Activated T-helper 1 cell treated with anti-CD3 and anti-CD28 coated beads, Interleukin-12 subunit alpha, Interleukin-12 subunit beta, Interleukin-2, Interleukin-4 antibody, amounts not matched to agents 30 ng/mL and 10 ng/mL and 1 ng/mL, durations not matched to agents 14 hours and 24 hours and 36 hours (primary cell): ENCODE results near the gene RET. TPM values are rescaled to one million over a fixed set of nuclear protein-coding genes. Genes with fewer than 3 reads are reported as not detected.
A peak's percentile ranks its signal among the peaks of the same experiment; 100 is the strongest.

Source experiments
- DNase-seq: peaks from one replicate; pipeline ENCODE4 v3.0.0; 2021; ENCODE audit warnings: low spot score
- H3K27ac Mint-ChIP-seq: one replicate; pipeline ENCODE4 v1.8.0; 2021; ENCODE audit warnings: mild to moderate bottlenecking, mixed read lengths
- H3K27me3 Mint-ChIP-seq: one replicate; pipeline ENCODE4 v1.8.0; 2022; ENCODE audit warnings: mild to moderate bottlenecking, moderate library complexity, mixed read lengths; ENCODE audit not compliant: insufficient read depth
- H3K36me3 Mint-ChIP-seq: one replicate; pipeline ENCODE4 v1.8.0; 2021; ENCODE audit warnings: low read depth, mixed read lengths
- H3K4me1 Mint-ChIP-seq: one replicate; pipeline ENCODE4 v1.8.0; 2021; ENCODE audit warnings: low read depth, mixed read lengths
- H3K4me3 Mint-ChIP-seq: one replicate; pipeline ENCODE4 v1.8.0; 2021; ENCODE audit warnings: mild to moderate bottlenecking, moderate library complexity, mixed read lengths
- H3K9me3 Mint-ChIP-seq: one replicate; pipeline ENCODE4 v1.8.0; 2021; ENCODE audit warnings: mixed read lengths
- intact Hi-C: fragments of 100-400 bp; cut with micrococcal nuclease; formaldehyde crosslinking; loops from one replicate; pipeline ENCODE4 v1.15.1; 2024
- total RNA-seq: library from RNA; stranded (reverse); gene quantifications from 2 replicates; pipeline ENCODE4 v1.2.3, GENCODE V29; 2022

Gene RET
- 0.27 and 0.31 TPM in 2 replicates for total RNA-seq

DNA sequence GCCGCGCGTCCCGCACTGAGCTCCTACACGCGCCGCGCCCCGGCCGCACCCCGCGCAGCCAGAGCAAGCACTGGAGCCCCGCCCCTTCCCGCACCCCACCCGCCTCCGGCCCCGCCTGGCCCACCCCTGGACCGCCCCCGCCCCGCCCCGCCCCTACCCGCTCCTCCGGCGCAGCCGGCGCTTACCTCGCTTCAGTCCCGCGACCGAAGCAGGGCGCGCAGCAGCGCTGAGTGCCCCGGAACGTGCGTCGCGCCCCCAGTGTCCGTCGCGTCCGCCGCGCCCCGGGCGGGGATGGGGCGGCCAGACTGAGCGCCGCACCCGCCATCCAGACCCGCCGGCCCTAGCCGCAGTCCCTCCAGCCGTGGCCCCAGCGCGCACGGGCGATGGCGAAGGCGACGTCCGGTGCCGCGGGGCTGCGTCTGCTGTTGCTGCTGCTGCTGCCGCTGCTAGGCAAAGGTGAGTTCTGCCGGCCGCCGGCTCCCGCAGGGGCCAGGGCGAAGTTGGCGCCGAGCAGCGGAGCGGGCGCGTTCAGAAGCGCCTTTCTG is at the start of gene RET:
TSS of gene RET (plus strand) at position 194 of the 545 bp plus-strand sequence. CDS start at position 384, 190 bp downstream.
- H3K4me1 Mint-ChIP-seq: peaks cover 6% of the 10 kb centered on the region
- intact Hi-C loops: loop anchor here (5.0 kb wide), 1 partner anchor 125 kb away; no protein-coding TSS in a partner anchor
- peak; percentile 42 for DNase-seq
- no peaks in the 10 kb centered on the region for H3K9me3 Mint-ChIP-seq
- no peaks in the 10 kb centered on the region for H3K36me3 Mint-ChIP-seq
- H3K27ac Mint-ChIP-seq: no peak within 1 kb of the TSS
- H3K27me3 Mint-ChIP-seq: peaks cover 29% of the 10 kb centered on the region
- peak within 1 kb of the TSS; percentile 74 for H3K4me3 Mint-ChIP-seq

DNA sequence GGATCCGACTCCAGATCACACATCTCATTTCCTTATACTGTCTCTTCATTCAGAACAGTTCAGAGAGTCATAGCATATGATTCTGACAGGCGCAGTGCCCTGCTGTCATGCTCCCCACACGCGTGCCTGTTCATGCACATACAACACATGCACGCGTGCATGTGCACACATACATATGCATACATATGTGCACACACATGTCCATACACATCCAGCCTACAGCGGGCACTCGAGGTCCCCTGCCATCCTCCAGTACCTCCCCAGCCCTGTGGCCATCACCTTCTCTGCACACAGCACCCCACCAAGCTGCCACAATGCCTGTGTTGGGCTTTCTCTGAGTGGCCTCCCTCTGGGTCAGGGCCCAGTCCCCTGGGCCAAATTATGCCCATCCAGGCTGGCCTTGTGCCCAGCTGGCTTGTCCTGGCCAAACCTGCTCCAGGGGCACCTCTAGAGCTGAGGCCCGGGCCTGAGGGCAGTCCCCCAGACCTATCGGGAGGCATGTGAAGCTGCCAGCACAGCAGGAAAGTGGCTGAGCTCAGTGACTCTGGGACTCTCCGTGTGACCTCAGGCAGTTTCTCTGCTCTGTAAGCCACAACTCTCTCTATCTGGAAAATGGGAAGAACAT is 49.4 kb upstream of the RET start:
- DNase-seq: no peak
- H3K27me3 Mint-ChIP-seq: no peaks in the 10 kb centered on the region
- no peak overlapping the region for H3K4me3 Mint-ChIP-seq
- intact Hi-C loops: no loop called here
- H3K9me3 Mint-ChIP-seq: peaks cover 7% of the 10 kb centered on the region
- H3K27ac Mint-ChIP-seq: no peak overlapping the region
- H3K4me1 Mint-ChIP-seq: no peaks in the 10 kb centered on the region
- H3K36me3 Mint-ChIP-seq: no peaks in the 10 kb centered on the region

GRCh38 chr10:43028143-43028542 is 48.7 kb upstream of the RET start:
- H3K27me3 Mint-ChIP-seq: no peaks in the 10 kb centered on the region
- no peak for DNase-seq
- no peaks in the 10 kb centered on the region for H3K4me1 Mint-ChIP-seq
- no peak overlapping the region for H3K27ac Mint-ChIP-seq
- peaks cover 14% of the 10 kb centered on the region for H3K9me3 Mint-ChIP-seq
- H3K36me3 Mint-ChIP-seq: peaks cover 2% of the 10 kb centered on the region
- intact Hi-C loops: no loop called here
- no peak overlapping the region for H3K4me3 Mint-ChIP-seq

GRCh38 chr10:43029043-43029442 is 47.8 kb upstream of the RET start:
- DNase-seq: no peak
- no peaks in the 10 kb centered on the region for H3K4me1 Mint-ChIP-seq
- peaks cover 2% of the 10 kb centered on the region for H3K36me3 Mint-ChIP-seq
- H3K4me3 Mint-ChIP-seq: no peak overlapping the region
- peaks cover 17% of the 10 kb centered on the region for H3K9me3 Mint-ChIP-seq
- no peaks in the 10 kb centered on the region for H3K27me3 Mint-ChIP-seq
- no peak overlapping the region for H3K27ac Mint-ChIP-seq
- intact Hi-C loops: no loop called here

DNA sequence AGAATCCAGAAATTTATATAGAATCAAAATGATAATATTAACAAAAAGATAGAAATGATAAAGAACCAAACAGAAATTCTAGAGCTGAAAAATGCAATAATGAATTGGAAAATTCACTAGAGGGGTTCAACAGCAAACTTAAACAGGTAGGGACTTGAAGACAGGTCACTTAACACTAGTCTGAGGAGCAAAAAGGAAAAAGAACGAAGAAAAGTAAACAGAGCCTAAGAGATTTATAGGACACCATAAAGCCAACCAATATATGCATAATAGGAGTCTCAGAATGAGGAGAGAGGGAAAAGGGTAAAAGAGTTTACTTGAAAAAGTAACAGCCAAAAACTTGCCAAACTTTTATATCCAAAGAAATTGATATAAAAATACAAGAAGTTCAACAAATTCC is 44.3 kb upstream of the RET start:
- Mint-ChIP-seq H3K36me3 (peaks cover 2% of the 10 kb centered on the region), H3K4me1 (no peaks in the 10 kb centered on the region), H3K27ac (no peak overlapping the region), H3K27me3 (no peaks in the 10 kb centered on the region), H3K4me3 (no peak overlapping the region), H3K9me3 (peaks cover 17% of the 10 kb centered on the region)
- intact Hi-C loops: no loop called here
- no peak for DNase-seq

DNA sequence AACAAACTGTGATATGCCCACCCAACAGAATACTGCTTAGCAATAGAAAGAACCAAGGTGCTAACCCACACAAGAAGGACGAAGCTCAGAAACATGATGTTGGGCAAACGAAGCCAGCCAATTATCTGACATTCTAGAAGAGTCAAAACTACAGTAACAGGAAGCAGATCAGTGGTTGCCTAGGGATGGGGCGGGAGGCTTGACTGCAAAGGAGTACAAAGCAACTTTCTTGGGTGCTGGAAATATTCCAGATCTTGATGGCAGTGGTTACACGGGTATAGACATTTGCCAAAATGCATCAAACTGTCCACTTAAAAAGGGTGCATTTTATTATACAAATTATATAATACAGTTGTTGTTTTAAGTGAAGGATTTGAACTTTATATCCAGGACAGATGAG is 41.1 kb upstream of the RET start:
- no peak overlapping the region for H3K27ac Mint-ChIP-seq
- H3K27me3 Mint-ChIP-seq: no peaks in the 10 kb centered on the region
- no peaks in the 10 kb centered on the region for H3K4me1 Mint-ChIP-seq

DNA sequence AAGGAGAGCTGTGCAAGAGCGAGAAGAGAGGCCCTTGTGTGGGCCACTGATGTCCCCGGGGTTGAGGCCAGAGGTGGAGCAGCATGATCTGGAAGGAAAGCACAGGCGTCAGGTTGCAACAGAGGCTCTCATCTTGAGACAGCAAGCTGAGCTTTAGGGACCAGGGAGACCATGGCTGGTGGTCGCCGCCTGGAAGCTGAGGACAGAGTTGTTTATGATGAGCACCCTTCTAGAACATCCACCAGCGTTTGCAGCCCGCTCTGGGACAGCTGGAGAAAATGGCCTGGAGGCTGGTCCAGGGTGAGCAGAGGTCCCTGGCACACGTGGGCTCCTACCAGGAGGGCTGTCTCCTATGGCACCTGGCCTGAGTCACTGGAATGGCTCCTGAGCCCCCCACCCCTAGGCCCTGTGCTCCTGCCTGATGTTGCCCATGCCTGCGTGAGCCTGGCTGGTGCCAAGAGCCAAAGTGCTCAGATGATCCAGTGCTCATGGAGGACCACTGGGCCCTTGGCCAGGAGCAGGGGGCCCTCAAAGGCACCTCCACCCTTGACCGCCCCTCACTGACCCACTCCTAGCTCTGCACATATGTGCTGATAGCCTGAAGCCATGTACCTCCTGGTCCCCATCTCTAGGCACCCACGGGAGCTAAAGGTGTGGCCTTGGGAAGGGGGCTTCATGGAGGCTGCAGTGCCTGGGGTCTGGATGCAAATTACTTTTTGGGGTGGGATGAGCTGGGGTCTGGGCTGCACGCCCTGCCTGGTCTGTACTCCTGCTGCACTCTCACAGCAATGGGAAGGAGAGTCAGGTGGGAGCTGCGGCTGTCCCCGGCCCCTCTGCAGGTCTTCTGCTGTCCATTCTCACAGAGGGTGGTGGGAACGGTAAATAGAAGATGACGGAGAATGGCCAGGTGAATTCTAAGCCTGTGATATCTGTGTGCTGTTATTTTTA is 40.1 kb upstream of the RET start:
- H3K4me3 Mint-ChIP-seq: no peak overlapping the region
- H3K27me3 Mint-ChIP-seq: no peaks in the 10 kb centered on the region
- H3K36me3 Mint-ChIP-seq: peaks cover 2% of the 10 kb centered on the region
- no peak overlapping the region for H3K27ac Mint-ChIP-seq
- no peak for DNase-seq
- H3K9me3 Mint-ChIP-seq: peaks cover 17% of the 10 kb centered on the region
- intact Hi-C loops: no loop called here
- H3K4me1 Mint-ChIP-seq: no peaks in the 10 kb centered on the region

More for the DNA sequence above, 41.1 kb upstream of the RET start:
- peaks cover 2% of the 10 kb centered on the region for H3K36me3 Mint-ChIP-seq
- H3K4me3 Mint-ChIP-seq: no peak overlapping the region
- peaks cover 17% of the 10 kb centered on the region for H3K9me3 Mint-ChIP-seq
- intact Hi-C loops: no loop called here
- no peak for DNase-seq

DNA sequence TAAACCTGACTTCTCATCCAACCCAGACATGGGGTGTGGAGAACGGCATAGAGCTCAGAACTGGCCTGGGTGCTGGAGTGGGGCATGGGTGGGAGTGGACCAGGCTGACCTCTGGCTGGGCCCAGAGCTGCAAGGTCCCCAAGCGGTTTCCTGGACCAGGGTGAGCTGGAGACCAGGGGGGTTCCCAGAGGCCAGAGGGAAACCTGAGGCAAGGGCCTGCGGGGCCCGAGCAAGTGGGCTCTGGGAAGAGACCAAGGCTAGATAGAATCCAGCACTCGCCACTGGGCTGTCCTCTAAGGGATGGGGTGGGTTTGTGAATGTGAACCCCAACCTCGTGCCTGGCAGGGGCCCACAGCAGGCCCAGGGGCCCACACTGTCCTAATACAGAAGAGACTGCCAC is 39.4 kb upstream of the RET start:
- Mint-ChIP-seq H3K27me3 (no peaks in the 10 kb centered on the region), H3K36me3 (peaks cover 2% of the 10 kb centered on the region), H3K9me3 (peaks cover 10% of the 10 kb centered on the region), H3K4me3 (no peak overlapping the region), H3K4me1 (no peaks in the 10 kb centered on the region), H3K27ac (no peak overlapping the region)
- DNase-seq: no peak
- intact Hi-C loops: no loop called here

- Mint-ChIP-seq H3K27ac (no peak overlapping the region), H3K36me3 (no peaks in the 10 kb centered on the region), H3K4me3 (no peak overlapping the region), H3K27me3 (no peaks in the 10 kb centered on the region), H3K4me1 (no peaks in the 10 kb centered on the region), H3K9me3 (peaks cover 3% of the 10 kb centered on the region)
- intact Hi-C loops: no loop called here
- DNase-seq: no peak
Observed at GRCh38 chr10:43037942-43038782, 38.7 kb upstream of the RET start.

DNA sequence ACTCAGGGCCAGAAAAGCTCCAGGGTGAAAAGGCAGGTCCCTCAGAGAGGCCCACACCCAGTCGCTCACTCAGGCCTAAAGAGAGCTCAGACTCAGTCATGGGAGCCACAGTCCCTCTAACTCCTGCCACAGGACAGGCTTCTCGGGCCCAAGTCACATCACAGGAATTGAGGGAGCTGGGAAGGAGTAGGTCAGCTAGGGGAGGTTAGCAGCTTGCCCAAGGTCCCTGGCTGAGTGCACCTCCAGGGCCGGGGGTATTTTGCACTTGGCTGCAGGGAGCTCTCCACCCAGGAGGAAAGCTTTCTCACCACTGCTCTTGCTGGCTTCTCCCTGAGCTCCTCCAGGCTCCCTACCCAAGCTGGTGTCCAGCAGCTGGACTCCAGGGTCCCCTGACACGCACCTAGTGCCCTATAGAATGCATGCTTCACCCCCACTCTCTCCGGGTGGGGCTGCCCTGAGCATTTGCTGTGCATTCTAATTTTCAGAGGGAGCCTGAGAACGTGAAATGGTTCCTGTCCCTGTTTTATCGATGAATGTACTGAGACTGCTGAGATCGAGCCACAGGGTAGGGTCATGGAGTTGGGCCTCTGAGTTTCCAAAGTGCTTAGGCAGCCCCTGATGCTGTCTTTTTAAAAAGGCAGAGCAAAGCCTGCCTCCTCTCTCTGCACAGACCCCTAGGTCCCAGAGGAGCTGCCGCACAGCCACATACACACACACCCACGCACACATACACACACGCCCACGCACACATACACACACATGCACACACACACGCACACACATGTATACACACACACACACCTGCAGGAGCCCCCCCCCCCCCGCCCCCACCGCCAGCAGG is 37.9 kb upstream of the RET start:
- no peaks in the 10 kb centered on the region for H3K9me3 Mint-ChIP-seq
- H3K27me3 Mint-ChIP-seq: no peaks in the 10 kb centered on the region
- H3K4me3 Mint-ChIP-seq: no peak overlapping the region
- DNase-seq: no peak
- H3K27ac Mint-ChIP-seq: no peak overlapping the region
- no peaks in the 10 kb centered on the region for H3K36me3 Mint-ChIP-seq
- intact Hi-C loops: no loop called here
- no peaks in the 10 kb centered on the region for H3K4me1 Mint-ChIP-seq

DNA sequence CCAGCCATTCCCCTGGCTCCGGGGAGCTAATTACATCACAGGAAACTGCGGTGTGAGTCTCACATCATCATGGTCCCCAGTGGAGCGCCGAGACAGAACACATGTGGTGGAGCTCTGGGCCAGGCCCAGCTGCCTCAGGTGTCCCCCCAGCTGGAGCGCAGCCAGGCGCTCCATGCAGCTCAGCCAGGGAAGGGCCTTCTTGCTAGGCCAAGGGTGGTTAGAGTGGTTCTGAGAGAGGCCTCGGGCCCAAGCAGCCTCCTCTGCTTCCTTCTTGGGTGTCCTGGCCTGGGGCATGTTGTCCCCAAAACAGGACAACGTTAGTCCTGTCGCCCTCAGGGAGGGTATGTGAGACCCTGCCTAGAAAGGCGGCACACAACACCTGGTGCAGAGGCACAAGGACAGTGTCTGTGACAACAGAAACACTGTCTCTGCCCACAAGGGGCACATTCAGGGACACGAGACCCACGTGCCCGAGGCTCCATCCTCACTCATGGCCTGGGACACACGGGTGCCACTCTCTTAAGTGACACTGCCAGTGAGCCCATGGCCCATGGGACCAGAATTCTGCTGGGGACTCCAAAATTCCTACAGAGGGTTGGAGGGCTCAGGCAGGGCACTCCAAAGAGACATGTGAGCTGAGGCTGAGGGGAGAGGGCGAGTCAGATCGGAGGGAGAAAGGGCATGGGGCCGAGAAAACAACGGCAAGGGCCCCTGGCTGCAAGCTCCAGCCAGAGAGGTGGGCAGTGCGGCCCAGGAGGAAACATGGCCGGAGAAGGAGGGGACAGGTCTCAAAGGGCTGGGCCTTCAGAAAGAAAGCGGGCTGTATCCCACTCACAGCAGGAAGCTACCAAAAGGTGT is 37.0 kb upstream of the RET start:
- Mint-ChIP-seq H3K36me3 (no peaks in the 10 kb centered on the region), H3K9me3 (no peaks in the 10 kb centered on the region), H3K27me3 (no peaks in the 10 kb centered on the region), H3K4me1 (no peaks in the 10 kb centered on the region), H3K4me3 (no peak overlapping the region), H3K27ac (no peak overlapping the region)
- intact Hi-C loops: no loop called here
- no peak for DNase-seq
